ENCODE data around the gene PRKN.

Gene PRKN

DNA sequence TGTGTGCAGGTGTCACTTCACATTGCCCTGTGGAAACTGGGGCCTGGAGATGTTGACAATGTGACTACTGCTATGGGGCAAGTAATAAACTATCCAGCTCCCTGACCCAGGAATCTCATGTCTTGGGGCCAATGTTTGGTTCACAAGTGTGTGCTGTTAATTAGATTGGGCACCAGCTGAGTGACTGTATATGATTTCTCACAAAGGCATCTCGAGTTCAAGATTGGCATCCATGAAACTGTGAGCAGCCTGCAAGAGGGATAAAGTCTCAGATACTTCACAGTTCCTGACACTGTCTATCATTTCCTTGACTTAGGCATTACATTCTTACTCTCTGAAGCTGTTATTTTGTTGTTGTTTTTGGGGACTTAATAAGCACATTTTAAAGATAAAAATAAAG is 264.0 kb downstream of the PRKN start:
- no peaks in the 10 kb centered on the region for H3K4me1 ChIP-seq (ENCODE audit: control insufficient read depth in 1 of 2, insufficient read depth in 2 of 2, low read length in 2 of 2)

DNA sequence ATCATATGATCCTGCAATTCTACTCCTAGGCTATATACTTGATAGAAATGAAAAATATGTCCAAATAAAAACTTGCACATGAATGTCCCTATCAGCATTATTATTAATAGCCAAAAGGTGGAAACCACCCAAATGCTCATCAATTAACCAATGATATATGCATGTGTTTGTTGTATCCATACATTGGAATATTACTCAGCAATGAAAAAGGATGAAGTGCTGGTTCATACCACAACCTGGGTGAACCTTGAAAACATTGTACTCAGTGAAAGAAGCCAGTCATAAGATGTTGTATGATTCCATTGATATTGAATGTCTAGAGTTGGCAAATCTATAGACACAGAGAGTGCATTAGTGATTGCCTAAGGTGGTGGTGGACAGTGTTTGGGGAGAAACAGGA is 267.6 kb downstream of the PRKN start:
- Histone ChIP-seq H3K4me3 (ENCODE audit: low read depth in 1 of 2, low read length in 2 of 2) (no peak overlapping the region), H3K9me3 (ENCODE audit: control insufficient read depth in 1 of 2, low read length in 2 of 2) (peaks cover 3 to 6% of the 10 kb centered on the region in 2 donors), H3K36me3 (ENCODE audit: control insufficient read depth in 1 of 2, insufficient read depth in 2 of 2, low read length in 2 of 2) (no peaks in the 10 kb centered on the region), H3K27ac (ENCODE audit: low read depth, low read length) (no peak overlapping the region), H3K4me1 (ENCODE audit: control insufficient read depth in 1 of 2, insufficient read depth in 2 of 2, low read length in 2 of 2) (no peaks in the 10 kb centered on the region), H3K27me3 (ENCODE audit: control insufficient read depth in 1 of 2, insufficient read depth in 2 of 2, low read length in 2 of 2) (no peaks in the 10 kb centered on the region), H3K9ac (ENCODE audit: low read depth in 1 of 2, low read length in 2 of 2) (no peak overlapping the region)

More for the DNA sequence above, 264.0 kb downstream of the PRKN start:
- Histone ChIP-seq H3K27ac (ENCODE audit: low read depth, low read length) (no peak overlapping the region), H3K9ac (ENCODE audit: low read depth in 1 of 2, low read length in 2 of 2) (no peak overlapping the region), H3K36me3 (ENCODE audit: control insufficient read depth in 1 of 2, insufficient read depth in 2 of 2, low read length in 2 of 2) (no peaks in the 10 kb centered on the region), H3K4me3 (ENCODE audit: low read depth in 1 of 2, low read length in 2 of 2) (no peak overlapping the region), H3K9me3 (ENCODE audit: control insufficient read depth in 1 of 2, low read length in 2 of 2) (peaks cover 3 to 6% of the 10 kb centered on the region in 2 donors), H3K27me3 (ENCODE audit: control insufficient read depth in 1 of 2, insufficient read depth in 2 of 2, low read length in 2 of 2) (no peaks in the 10 kb centered on the region)

DNA sequence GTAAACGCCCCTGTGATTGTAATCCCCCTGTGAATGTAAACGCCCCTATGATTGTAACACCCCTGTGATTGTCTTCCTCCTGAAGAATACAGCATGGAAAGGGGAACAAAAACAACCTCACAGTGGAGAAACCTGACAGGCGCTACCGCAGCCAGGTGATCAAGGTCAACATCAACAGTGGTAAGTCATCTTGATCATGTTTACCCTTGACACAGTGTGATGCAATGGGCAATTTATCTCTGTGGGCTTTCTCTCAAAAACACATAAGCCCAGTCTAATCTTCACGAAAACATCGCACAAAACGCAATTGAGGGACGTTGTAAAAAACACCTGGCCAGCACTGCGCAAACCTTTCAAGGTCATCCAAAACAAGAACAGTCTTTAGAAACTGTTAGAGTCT is 277.2 kb downstream of the PRKN start:
- Histone ChIP-seq H3K36me3 (ENCODE audit: control insufficient read depth in 1 of 2, insufficient read depth in 2 of 2, low read length in 2 of 2) (no peaks in the 10 kb centered on the region), H3K27me3 (ENCODE audit: control insufficient read depth in 1 of 2, insufficient read depth in 2 of 2, low read length in 2 of 2) (no peaks in the 10 kb centered on the region), H3K4me1 (ENCODE audit: control insufficient read depth in 1 of 2, insufficient read depth in 2 of 2, low read length in 2 of 2) (no peaks in the 10 kb centered on the region), H3K9me3 (ENCODE audit: control insufficient read depth in 1 of 2, low read length in 2 of 2) (no peaks in the 10 kb centered on the region), H3K4me3 (ENCODE audit: low read depth in 1 of 2, low read length in 2 of 2) (no peak overlapping the region), H3K9ac (ENCODE audit: low read depth in 1 of 2, low read length in 2 of 2) (no peak overlapping the region), H3K27ac (ENCODE audit: low read depth, low read length) (no peak overlapping the region)

- Histone ChIP-seq H3K27ac (ENCODE audit: low read depth, low read length) (no peak overlapping the region), H3K27me3 (ENCODE audit: control insufficient read depth in 1 of 2, insufficient read depth in 2 of 2, low read length in 2 of 2) (no peaks in the 10 kb centered on the region), H3K9me3 (ENCODE audit: control insufficient read depth in 1 of 2, low read length in 2 of 2) (no peaks in the 10 kb centered on the region), H3K9ac (ENCODE audit: low read depth in 1 of 2, low read length in 2 of 2) (no peak overlapping the region), H3K36me3 (ENCODE audit: control insufficient read depth in 1 of 2, insufficient read depth in 2 of 2, low read length in 2 of 2) (no peaks in the 10 kb centered on the region), H3K4me3 (ENCODE audit: low read depth in 1 of 2, low read length in 2 of 2) (no peak overlapping the region), H3K4me1 (ENCODE audit: control insufficient read depth in 1 of 2, insufficient read depth in 2 of 2, low read length in 2 of 2) (no peaks in the 10 kb centered on the region)
These were observed 279.3 kb downstream of the PRKN start for GRCh38 chr6:162448294-162448693.

- Histone ChIP-seq H3K36me3 (ENCODE audit: control insufficient read depth in 1 of 2, insufficient read depth in 2 of 2, low read length in 2 of 2) (no peaks in the 10 kb centered on the region), H3K27ac (ENCODE audit: low read depth, low read length) (no peak overlapping the region), H3K4me1 (ENCODE audit: control insufficient read depth in 1 of 2, insufficient read depth in 2 of 2, low read length in 2 of 2) (no peaks in the 10 kb centered on the region), H3K9ac (ENCODE audit: low read depth in 1 of 2, low read length in 2 of 2) (no peak overlapping the region), H3K4me3 (ENCODE audit: low read depth in 1 of 2, low read length in 2 of 2) (no peak overlapping the region), H3K27me3 (ENCODE audit: control insufficient read depth in 1 of 2, insufficient read depth in 2 of 2, low read length in 2 of 2) (no peaks in the 10 kb centered on the region), H3K9me3 (ENCODE audit: control insufficient read depth in 1 of 2, low read length in 2 of 2) (peaks cover 0 to 4% of the 10 kb centered on the region in 2 donors)
These were observed 284.5 kb downstream of the PRKN start for GRCh38 chr6:162443101-162443500.

DNA sequence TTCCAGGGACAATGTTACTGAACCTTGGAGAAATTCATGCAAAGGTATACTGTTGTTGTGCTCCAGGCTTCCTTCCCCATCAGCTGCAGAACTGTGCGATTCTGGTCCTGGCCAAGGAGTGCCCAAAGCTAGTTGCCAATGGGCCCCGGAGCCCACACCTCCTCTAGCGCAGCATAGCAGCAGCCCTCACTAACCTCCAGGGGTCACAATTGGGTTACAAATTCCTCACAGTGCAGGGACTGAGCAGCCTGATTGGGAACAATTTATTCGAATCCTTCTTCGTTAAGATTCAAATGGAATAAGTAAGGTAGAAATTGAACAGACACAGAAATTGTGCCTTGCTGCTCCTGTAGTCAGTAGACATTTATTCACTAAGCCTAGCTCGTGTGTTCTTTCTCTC is 284.9 kb downstream of the PRKN start:
- Histone ChIP-seq H3K9me3 (ENCODE audit: control insufficient read depth in 1 of 2, low read length in 2 of 2) (peaks cover 0 to 4% of the 10 kb centered on the region in 2 donors), H3K9ac (ENCODE audit: low read depth in 1 of 2, low read length in 2 of 2) (no peak overlapping the region), H3K27ac (ENCODE audit: low read depth, low read length) (no peak overlapping the region), H3K4me1 (ENCODE audit: control insufficient read depth in 1 of 2, insufficient read depth in 2 of 2, low read length in 2 of 2) (no peaks in the 10 kb centered on the region), H3K27me3 (ENCODE audit: control insufficient read depth in 1 of 2, insufficient read depth in 2 of 2, low read length in 2 of 2) (no peaks in the 10 kb centered on the region), H3K4me3 (ENCODE audit: low read depth in 1 of 2, low read length in 2 of 2) (no peak overlapping the region), H3K36me3 (ENCODE audit: control insufficient read depth in 1 of 2, insufficient read depth in 2 of 2, low read length in 2 of 2) (no peaks in the 10 kb centered on the region)

DNA sequence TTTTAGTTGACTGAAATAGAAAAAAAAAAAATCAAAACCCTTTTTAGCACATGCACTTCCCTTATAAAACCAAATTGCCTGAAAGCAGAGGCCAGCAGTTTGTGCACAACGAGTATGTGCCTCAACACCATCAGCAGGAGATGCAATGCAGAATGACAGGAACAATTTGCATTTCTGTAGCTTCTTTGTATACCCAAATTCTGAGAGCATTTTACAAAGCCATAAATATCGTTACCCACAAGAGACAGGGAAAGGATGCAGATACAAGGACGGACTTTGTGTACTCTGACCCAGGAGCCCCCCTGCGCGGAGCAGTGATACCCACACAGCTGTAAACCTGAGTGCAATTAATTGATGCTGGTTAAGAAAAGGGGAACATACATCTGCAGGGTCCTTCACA is 285.6 kb downstream of the PRKN start:
- Histone ChIP-seq H3K9ac (ENCODE audit: low read depth in 1 of 2, low read length in 2 of 2) (no peak overlapping the region), H3K36me3 (ENCODE audit: control insufficient read depth in 1 of 2, insufficient read depth in 2 of 2, low read length in 2 of 2) (no peaks in the 10 kb centered on the region), H3K27me3 (ENCODE audit: control insufficient read depth in 1 of 2, insufficient read depth in 2 of 2, low read length in 2 of 2) (no peaks in the 10 kb centered on the region)

GRCh38 chr6:162438980-162439379 is 288.6 kb downstream of the PRKN start:
- Histone ChIP-seq H3K4me3 (ENCODE audit: low read depth in 1 of 2, low read length in 2 of 2) (no peak overlapping the region), H3K9me3 (ENCODE audit: control insufficient read depth in 1 of 2, low read length in 2 of 2) (peaks cover 0 to 4% of the 10 kb centered on the region in 2 donors), H3K27ac (ENCODE audit: low read depth, low read length) (no peak overlapping the region), H3K27me3 (ENCODE audit: control insufficient read depth in 1 of 2, insufficient read depth in 2 of 2, low read length in 2 of 2) (no peaks in the 10 kb centered on the region), H3K9ac (ENCODE audit: low read depth in 1 of 2, low read length in 2 of 2) (no peak overlapping the region), H3K36me3 (ENCODE audit: control insufficient read depth in 1 of 2, insufficient read depth in 2 of 2, low read length in 2 of 2) (no peaks in the 10 kb centered on the region), H3K4me1 (ENCODE audit: control insufficient read depth in 1 of 2, insufficient read depth in 2 of 2, low read length in 2 of 2) (no peaks in the 10 kb centered on the region)

More for the DNA sequence above, 285.6 kb downstream of the PRKN start:
- Histone ChIP-seq H3K4me3 (ENCODE audit: low read depth in 1 of 2, low read length in 2 of 2) (no peak overlapping the region), H3K27ac (ENCODE audit: low read depth, low read length) (no peak overlapping the region), H3K4me1 (ENCODE audit: control insufficient read depth in 1 of 2, insufficient read depth in 2 of 2, low read length in 2 of 2) (no peaks in the 10 kb centered on the region), H3K9me3 (ENCODE audit: control insufficient read depth in 1 of 2, low read length in 2 of 2) (peaks cover 0 to 4% of the 10 kb centered on the region in 2 donors)

DNA sequence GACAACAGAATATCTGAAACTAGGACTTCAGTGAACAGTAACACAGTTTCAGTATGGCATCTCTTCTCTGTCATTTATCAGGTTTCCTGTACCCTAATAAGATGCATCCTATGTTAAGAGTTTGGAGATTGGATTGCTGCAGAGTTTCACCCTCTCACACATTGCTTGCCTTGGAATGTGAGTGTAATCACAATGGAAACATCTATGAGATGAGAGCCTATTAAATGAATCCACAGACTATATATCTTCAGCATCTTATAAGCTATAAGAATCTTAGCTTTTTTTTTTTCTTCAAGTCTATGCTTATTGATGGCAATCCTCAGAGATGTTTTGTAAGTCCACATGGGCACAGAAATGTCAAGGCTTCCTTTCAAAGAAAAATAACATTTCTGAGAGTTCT is 292.5 kb downstream of the PRKN start:
- H3K27me3 ChIP-seq (ENCODE audit: control insufficient read depth in 1 of 2, insufficient read depth in 2 of 2, low read length in 2 of 2) = no peaks in the 10 kb centered on the region
- no peak overlapping the region for H3K4me3 ChIP-seq (ENCODE audit: low read depth in 1 of 2, low read length in 2 of 2)
- H3K27ac ChIP-seq (ENCODE audit: low read depth, low read length) = no peak overlapping the region
- H3K36me3 ChIP-seq (ENCODE audit: control insufficient read depth in 1 of 2, insufficient read depth in 2 of 2, low read length in 2 of 2) = no peaks in the 10 kb centered on the region
- no peak overlapping the region for H3K9ac ChIP-seq (ENCODE audit: low read depth in 1 of 2, low read length in 2 of 2)
- no peaks in the 10 kb centered on the region for H3K4me1 ChIP-seq (ENCODE audit: control insufficient read depth in 1 of 2, insufficient read depth in 2 of 2, low read length in 2 of 2)
- H3K9me3 ChIP-seq (ENCODE audit: control insufficient read depth in 1 of 2, low read length in 2 of 2) = peaks cover 0 to 4% of the 10 kb centered on the region in 2 donors

DNA sequence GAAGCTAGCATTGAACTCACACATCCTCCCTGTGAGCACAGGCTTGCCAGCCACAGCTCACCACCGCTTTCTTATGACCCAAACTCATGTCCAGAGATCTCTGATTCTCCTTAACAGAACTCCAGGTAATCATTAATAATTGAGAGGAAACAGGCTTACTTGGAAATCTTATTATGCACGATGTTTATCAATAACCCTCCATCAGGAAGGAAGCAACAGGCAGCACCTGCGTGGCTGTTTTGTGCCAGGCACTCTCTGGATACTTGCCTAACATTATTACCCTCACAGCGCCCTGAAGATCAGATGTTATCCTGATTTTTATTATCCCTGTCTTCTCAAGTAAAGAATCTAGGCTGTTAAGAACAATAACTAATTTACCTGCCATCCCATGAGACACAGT is 306.6 kb downstream of the PRKN start:
- Histone ChIP-seq H3K4me1 (ENCODE audit: control insufficient read depth in 1 of 2, insufficient read depth in 2 of 2, low read length in 2 of 2) (no peaks in the 10 kb centered on the region), H3K4me3 (ENCODE audit: low read depth in 1 of 2, low read length in 2 of 2) (no peak overlapping the region), H3K9me3 (ENCODE audit: control insufficient read depth in 1 of 2, low read length in 2 of 2) (no peaks in the 10 kb centered on the region), H3K27me3 (ENCODE audit: control insufficient read depth in 1 of 2, insufficient read depth in 2 of 2, low read length in 2 of 2) (no peaks in the 10 kb centered on the region), H3K36me3 (ENCODE audit: control insufficient read depth in 1 of 2, insufficient read depth in 2 of 2, low read length in 2 of 2) (no peaks in the 10 kb centered on the region), H3K9ac (ENCODE audit: low read depth in 1 of 2, low read length in 2 of 2) (no peak overlapping the region), H3K27ac (ENCODE audit: low read depth, low read length) (no peak overlapping the region)
